DND-41 (cell line): ENCODE measurements around the gene C1orf122.

ENCODE experiments used
- ATAC-seq: fragments of 200-7000 bp; cut with Tn5 transposase; 3 replicates; pipeline ENCODE4 v1.9.1; 2021; ENCODE audit warnings: low read depth; ENCODE audit not compliant: insufficient read depth
- DNase-seq: peaks from one replicate; pipeline ENCODE4 v3.0.0-alpha.2; 2020
- H2AFZ ChIP-seq: 2 replicates; pipeline ENCODE4 v1.6.0; 2012; ENCODE audit warnings: low read depth, low read length
- H3K27ac ChIP-seq: 2 replicates; pipeline ENCODE4 v1.5.1; 2012; ENCODE audit warnings: low read length, inconsistent platforms
- H3K27me3 ChIP-seq: fragments of 200-600 bp; sonication (generic); 2 replicates; pipeline ENCODE4 v1.6.0; 2012; ENCODE audit warnings: low read length, mild to moderate bottlenecking, inconsistent platforms; ENCODE audit not compliant: insufficient read depth, poor library complexity
- H3K36me3 ChIP-seq: 2 replicates; pipeline ENCODE4 v1.5.1; 2012; ENCODE audit warnings: low read length, inconsistent platforms; ENCODE audit not compliant: insufficient read depth
- H3K4me1 ChIP-seq: 2 replicates; pipeline ENCODE4 v1.5.1; 2012; ENCODE audit warnings: mild to moderate bottlenecking, low read length; ENCODE audit not compliant: insufficient read depth
- H3K4me2 ChIP-seq: 2 replicates; pipeline ENCODE4 v1.6.0; 2012; ENCODE audit warnings: mild to moderate bottlenecking, moderate library complexity, low read length, inconsistent platforms; ENCODE audit not compliant: insufficient read depth
- H3K4me3 ChIP-seq, 2 experiments: fragments of 200-600 bp in 1 of 2; shearing (Covaris generic) in 1 of 2; 2 replicates each; pipeline ENCODE4 v1.5.1; 2012 to 2016; ENCODE audit warnings: inconsistent platforms in 2 of 2, low read length in 2 of 2, mild to moderate bottlenecking in 2 of 2, low read depth in 1 of 2, moderate library complexity in 1 of 2
- H3K79me2 ChIP-seq: 2 replicates; pipeline ENCODE4 v1.6.0; 2012; ENCODE audit warnings: low read length, inconsistent platforms; ENCODE audit not compliant: insufficient read depth
- H3K9ac ChIP-seq: 2 replicates; pipeline ENCODE4 v1.6.0; 2012; ENCODE audit warnings: low read depth, mild to moderate bottlenecking, inconsistent platforms, low read length, moderate library complexity
- H3K9me3 ChIP-seq: 2 replicates; pipeline ENCODE4 v1.5.1; 2012; ENCODE audit warnings: low read length, moderate library complexity, mild to moderate bottlenecking, inconsistent platforms; ENCODE audit not compliant: insufficient read depth, severe bottlenecking
- H4K20me1 ChIP-seq: 2 replicates; pipeline ENCODE4 v1.6.0; 2012; ENCODE audit warnings: low read length; ENCODE audit not compliant: insufficient read depth
- EZH2 ChIP-seq: IDR thresholded peaks from 3 replicates; pipeline ENCODE4 v1.6.1; 2012; ENCODE audit warnings: borderline replicate concordance, low read depth, mild to moderate bottlenecking, moderate library complexity, low read length, inconsistent platforms; ENCODE audit not compliant: severe bottlenecking
- TF ChIP-seq, protein P1 (sequence below): IDR thresholded peaks from 2 replicates; pipeline ENCODE4 v1.5.1; 2012; ENCODE audit warnings: borderline replicate concordance, low read length, moderate library complexity, mild to moderate bottlenecking; ENCODE audit not compliant: poor library complexity, severe bottlenecking; ENCODE audit errors: extremely low read depth

The C1orf122 gene

GRCh38 chr1:37792943-37793686 is 14.5 kb upstream of the C1orf122 start:
- Histone ChIP-seq H3K4me2 (peak overlapping the region; percentile 99), H4K20me1 (peaks cover 20% of the 10 kb centered on the region; the same call in 1 of the 2 replicates), H3K9ac (peak overlapping the region; percentile 98), H3K4me1 (peaks cover 30% of the 10 kb centered on the region), H2AFZ (peak overlapping the region; percentile 83), H3K27me3 (peaks cover under 1% of the 10 kb centered on the region), H3K36me3 (peaks cover 23% of the 10 kb centered on the region), H3K79me2 (peaks cover 33% of the 10 kb centered on the region), H3K4me3 (peak overlapping the region in 1 of 2 experiments; percentile 97; a peak in 2 of 4 replicates), H3K27ac (no peak overlapping the region), H3K9me3 (no peaks in the 10 kb centered on the region)
- DNase-seq (no peak), ATAC-seq (no peak; the same call in 2 of the 3 replicates)
- no peak for TF ChIP-seq EZH2
- TF ChIP-seq, protein P1, sequence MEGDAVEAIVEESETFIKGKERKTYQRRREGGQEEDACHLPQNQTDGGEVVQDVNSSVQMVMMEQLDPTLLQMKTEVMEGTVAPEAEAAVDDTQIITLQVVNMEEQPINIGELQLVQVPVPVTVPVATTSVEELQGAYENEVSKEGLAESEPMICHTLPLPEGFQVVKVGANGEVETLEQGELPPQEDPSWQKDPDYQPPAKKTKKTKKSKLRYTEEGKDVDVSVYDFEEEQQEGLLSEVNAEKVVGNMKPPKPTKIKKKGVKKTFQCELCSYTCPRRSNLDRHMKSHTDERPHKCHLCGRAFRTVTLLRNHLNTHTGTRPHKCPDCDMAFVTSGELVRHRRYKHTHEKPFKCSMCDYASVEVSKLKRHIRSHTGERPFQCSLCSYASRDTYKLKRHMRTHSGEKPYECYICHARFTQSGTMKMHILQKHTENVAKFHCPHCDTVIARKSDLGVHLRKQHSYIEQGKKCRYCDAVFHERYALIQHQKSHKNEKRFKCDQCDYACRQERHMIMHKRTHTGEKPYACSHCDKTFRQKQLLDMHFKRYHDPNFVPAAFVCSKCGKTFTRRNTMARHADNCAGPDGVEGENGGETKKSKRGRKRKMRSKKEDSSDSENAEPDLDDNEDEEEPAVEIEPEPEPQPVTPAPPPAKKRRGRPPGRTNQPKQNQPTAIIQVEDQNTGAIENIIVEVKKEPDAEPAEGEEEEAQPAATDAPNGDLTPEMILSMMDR, result no peak

- H3K27ac ChIP-seq, result peak within 1 kb of the TSS; percentile 93
- no peaks in the 10 kb centered on the region for H3K27me3 ChIP-seq
- H2AFZ ChIP-seq, result peak within 1 kb of the TSS; percentile 99
- H3K9ac ChIP-seq, result peak within 1 kb of the TSS; percentile 98
- H3K36me3 ChIP-seq, result peaks cover 30% of the 10 kb centered on the region
- peak within 1 kb of the TSS; percentile 99 for H3K4me2 ChIP-seq
- H3K4me1 ChIP-seq, result peaks cover 30% of the 10 kb centered on the region
- peak; percentile 76 for ATAC-seq
- no peaks in the 10 kb centered on the region for H3K9me3 ChIP-seq
- TF ChIP-seq, protein P1, result no peak
- TF ChIP-seq EZH2, result no peak
- H4K20me1 ChIP-seq, result peaks cover 20% of the 10 kb centered on the region; the same call in 1 of the 2 replicates
- peak within 1 kb of the TSS; percentile 78 to 97; a peak in 3 of 4 replicates for H3K4me3 ChIP-seq
- peak; percentile 59 for DNase-seq
- H3K79me2 ChIP-seq, result peaks cover 33% of the 10 kb centered on the region
Observed at GRCh38 chr1:37793773-37794371, 13.7 kb upstream of the C1orf122 start, which contains the start of gene MANEAL. MANEAL (plus strand) TSS chr1:37793847; CDS start chr1:37794183, 336 bp downstream.

- TF ChIP-seq EZH2, result no peak
- TF ChIP-seq, protein P1, result no peak
- Histone ChIP-seq H3K4me3 (peak overlapping the region; percentile 78 to 97; a peak in 3 of 4 replicates), H3K27ac (peak overlapping the region; percentile 60), H3K9ac (peak overlapping the region; percentile 98), H3K27me3 (no peaks in the 10 kb centered on the region), H3K9me3 (no peaks in the 10 kb centered on the region), H3K79me2 (peaks cover 33% of the 10 kb centered on the region), H3K36me3 (peaks cover 38% of the 10 kb centered on the region), H3K4me1 (peaks cover 30% of the 10 kb centered on the region), H4K20me1 (peaks cover 27% of the 10 kb centered on the region; the same call in 1 of the 2 replicates), H3K4me2 (peak overlapping the region; percentile 99), H2AFZ (peak overlapping the region; percentile 99)
- DNase-seq (peak; percentile 17), ATAC-seq (peak; percentile 21; the same call in 1 of the 3 replicates)
Observed at GRCh38 chr1:37794372-37795339, 12.9 kb upstream of the C1orf122 start.
